ENCODE measurements around the gene CYP20A1. TPM values are rescaled to one million over a fixed set of nuclear protein-coding genes. Genes with fewer than 3 reads are reported as not detected.
A peak's percentile ranks its signal among the peaks of the same experiment; 100 is the strongest.

CYP20A1 gene
- total RNA-seq, 1 experiment from 2014 or later: 21.9 TPM

GRCh38 chr2:203340791-203341487 lies 102.1 kb downstream of the CYP20A1 start:
- H3K27ac ChIP-seq (ENCODE audit: insufficient read length, low read depth, low read length): no peak overlapping the region
- no peak overlapping the region for H2BK15ac ChIP-seq (ENCODE audit: low read depth, low read length)
- no peak overlapping the region for H2BK120ac ChIP-seq (ENCODE audit: low read depth, low read length, poor library complexity, severe bottlenecking)
- H3K4ac ChIP-seq (ENCODE audit: low read depth, low read length): no peak overlapping the region
- no peak overlapping the region for H2AFZ ChIP-seq (ENCODE audit: low read length)
- Mint-ChIP-seq H3K4me1 (peaks cover 28 to 31% of the 10 kb centered on the region in 2 experiments), H3K27me3 (ENCODE audit: low read depth) (no peaks in the 10 kb centered on the region), H3K36me3 (ENCODE audit: insufficient read depth in 1 of 3, low read depth in 3 of 3) (peaks cover 18 to 30% (median 30%) of the 10 kb centered on the region in 3 experiments), H3K27ac (peak overlapping the region; percentile 63 to 85 (median 79)), H3K4me3 (no peak overlapping the region; a peak in 1 of 5 replicates), H3K9me3 (no peaks in the 10 kb centered on the region)
- no peak overlapping the region for H3K56ac ChIP-seq (ENCODE audit: insufficient read length, low read depth, low read length)
- H4K5ac ChIP-seq (ENCODE audit: insufficient read length, low read depth, low read length): no peak overlapping the region
- H3K14ac ChIP-seq (ENCODE audit: insufficient read depth, low read length): no peak overlapping the region
- TF ChIP-seq CTCF (conservative IDR thresholded peaks at IDR 0.05): no peak
- H3K9ac ChIP-seq (ENCODE audit: extremely low read depth, insufficient read length, low read length): no peak overlapping the region
- no peak overlapping the region for H2AK5ac ChIP-seq (ENCODE audit: insufficient read length, low read length)
- no peaks in the 10 kb centered on the region for H3K9me3 ChIP-seq (ENCODE audit: control insufficient read depth, low read depth, low read length)
- no peak overlapping the region for H3T11ph ChIP-seq (ENCODE audit: low read length)
- peak; percentile 54 for DNase-seq
- no peaks in the 10 kb centered on the region for H3K23me2 ChIP-seq (ENCODE audit: insufficient read length, low read depth, low read length, poor library complexity, severe bottlenecking)
- no peak overlapping the region for H3K18ac ChIP-seq (ENCODE audit: insufficient read length, low read depth, low read length)
- no CpG with 5 or more reads among the region's 6 CpGs for WGBS (ENCODE audit: extremely low coverage, insufficient read length, low lambda C conversion rate)
- peaks cover 10% of the 10 kb centered on the region for H3K79me1 ChIP-seq (ENCODE audit: insufficient read depth, low read depth, low read length, poor library complexity, severe bottlenecking)
- peaks cover 19% of the 10 kb centered on the region; the same call in 1 of the 2 replicates for H3K79me2 ChIP-seq (ENCODE audit: insufficient read depth, low read length)
- H2BK5ac ChIP-seq (ENCODE audit: insufficient read length, low read length): no peak overlapping the region
- H3K27me3 ChIP-seq (ENCODE audit: insufficient read depth, low read length): no peaks in the 10 kb centered on the region
- no peak overlapping the region for H4K91ac ChIP-seq (ENCODE audit: insufficient read length, low read depth, low read length)
- no peaks in the 10 kb centered on the region for H4K20me1 ChIP-seq (ENCODE audit: control insufficient read depth, insufficient read depth, insufficient read length)
- H2BK12ac ChIP-seq (ENCODE audit: insufficient read length, low read depth, low read length): no peak overlapping the region
- no peak overlapping the region for H4K8ac ChIP-seq (replicated peaks; ENCODE audit: insufficient read length, low read depth, low read length)
- no peak overlapping the region for H2BK20ac ChIP-seq (ENCODE audit: low read depth, low read length, poor library complexity, severe bottlenecking)
- H3K4me2 ChIP-seq (ENCODE audit: insufficient read depth, insufficient read length, low read length): no peak overlapping the region
- H3K23ac ChIP-seq (ENCODE audit: insufficient read length, low read depth, low read length): no peak overlapping the region
- no peaks in the 10 kb centered on the region for H3K4me1 ChIP-seq (ENCODE audit: insufficient read depth, low read length)
